ENCODE results near the gene MVD. TPM values are rescaled to one million over a fixed set of nuclear protein-coding genes. Genes with fewer than 3 reads are reported as not detected.

The MVD gene
- total RNA-seq, 1 experiment from 2014 or later: 38.3 TPM

- BruUV-seq (replicated peaks): no TSS peak
- H3K9ac ChIP-seq (ENCODE audit: low read length): no peak overlapping the region
- intact Hi-C loops (cut with micrococcal nuclease): no loop called here
Measured at GRCh38 chr16:88605186-88606147, 57.4 kb downstream of the MVD start.

GRCh38 chr16:88602091-88602490, 60.8 kb downstream of the MVD start:
- Histone ChIP-seq H3F3A (ENCODE audit: low read length, unreplicated experiment) (no peaks in the 10 kb centered on the region), H3K4me2 (ENCODE audit: low read length) (no peak overlapping the region), H3K4me3 (ENCODE audit: low read length) (no peak overlapping the region), H4K20me1 (ENCODE audit: low read length) (no peaks in the 10 kb centered on the region), H3K79me2 (ENCODE audit: low read length) (no peaks in the 10 kb centered on the region), H3K36me3 (ENCODE audit: low read depth, low read length) (peaks cover 8% of the 10 kb centered on the region; the same call in 1 of the 2 replicates), H3K4me1 (ENCODE audit: insufficient read depth, low read length) (no peaks in the 10 kb centered on the region), H3K9me3 (ENCODE audit: low read length) (no peaks in the 10 kb centered on the region), H3K9ac (ENCODE audit: low read length) (no peak overlapping the region), H3K9me2 (replicated peaks; ENCODE audit: low read length) (no peaks in the 10 kb centered on the region), H3K27ac (ENCODE audit: low read length) (no peak overlapping the region), H3K27me3 (ENCODE audit: low read length) (no peaks in the 10 kb centered on the region), H2AFZ (ENCODE audit: low read length) (no peak overlapping the region)
- no TSS peak for BruUV-seq (replicated peaks)
- ATAC-seq: no peak
- ChIA-PET POLR2A (ENCODE audit: unreplicated experiment) (interaction anchor here (0.5 kb wide), 1 partner anchor 81 kb away, joined by 7 read pairs; no protein-coding TSS in a partner anchor), CTCF (no interaction called here)
- TF ChIP-seq EZH2 (IDR thresholded peaks at IDR 0.05; ENCODE audit: low read length, unreplicated experiment): no peak
- TF ChIP-seq EZH2phosphoT487 (IDR thresholded peaks at IDR 0.05; ENCODE audit: borderline replicate concordance, low read length): no peak
- TF ChIP-seq CTCF (conservative IDR thresholded peaks at IDR 0.05; ENCODE audit: low read depth, low read length): no peak
- intact Hi-C loops (cut with micrococcal nuclease): no loop called here
- no peak for DNase-seq

More at GRCh38 chr16:88605186-88606147, 57.4 kb downstream of the MVD start:
- ATAC-seq (no peak), DNase-seq (no peak)
- Histone ChIP-seq H2AFZ (ENCODE audit: low read length) (no peak overlapping the region), H3K4me2 (ENCODE audit: low read length) (no peak overlapping the region), H4K20me1 (ENCODE audit: low read length) (no peaks in the 10 kb centered on the region), H3F3A (ENCODE audit: low read length, unreplicated experiment) (no peaks in the 10 kb centered on the region), H3K4me1 (ENCODE audit: insufficient read depth, low read length) (no peaks in the 10 kb centered on the region), H3K27me3 (ENCODE audit: low read length) (no peaks in the 10 kb centered on the region), H3K9me3 (ENCODE audit: low read length) (no peaks in the 10 kb centered on the region), H3K27ac (ENCODE audit: low read length) (no peak overlapping the region), H3K9me2 (replicated peaks; ENCODE audit: low read length) (no peaks in the 10 kb centered on the region), H3K79me2 (ENCODE audit: low read length) (no peaks in the 10 kb centered on the region), H3K36me3 (ENCODE audit: low read depth, low read length) (peaks cover 4% of the 10 kb centered on the region; the same call in 1 of the 2 replicates), H3K4me3 (ENCODE audit: low read length) (no peak overlapping the region)
- TF ChIP-seq CTCF (conservative IDR thresholded peaks at IDR 0.05; ENCODE audit: low read depth, low read length) (no peak), EZH2phosphoT487 (IDR thresholded peaks at IDR 0.05; ENCODE audit: borderline replicate concordance, low read length) (no peak), EZH2 (IDR thresholded peaks at IDR 0.05; ENCODE audit: low read length, unreplicated experiment) (no peak)
- CTCF ChIA-PET: no interaction called here
- POLR2A ChIA-PET (ENCODE audit: unreplicated experiment): no interaction called here

Other genes starting within 250 kb of the MVD start
- gene ZFPM1, start 209.8 kb downstream of the MVD start, total RNA-seq (2014; rRNA removed): 4.1 and 4.6 TPM in 2 replicates
- gene ZC3H18, start 92.7 kb downstream of the MVD start, total RNA-seq (2014; rRNA removed): 11.8 and 24.5 TPM in 2 replicates
- not detected in 2 replicates for gene IL17C, start 24.5 kb downstream of the MVD start, total RNA-seq (2014; rRNA removed)
- gene CYBA, start 12.0 kb downstream of the MVD start, total RNA-seq (2014; rRNA removed): not detected in 2 replicates
- gene SNAI3, start 23.4 kb upstream of the MVD start, total RNA-seq (2014; rRNA removed): 0.22 and 0.46 TPM in 2 replicates
- gene RNF166, start 43.3 kb upstream of the MVD start, total RNA-seq (2014; rRNA removed): 25.2 and 28.8 TPM in 2 replicates
- gene CTU2, start 43.4 kb upstream of the MVD start, total RNA-seq (2014; rRNA removed): 30.3 and 39.4 TPM in 2 replicates
- gene PIEZO1, start 122.1 kb upstream of the MVD start, total RNA-seq (2014; rRNA removed): 180 and 251 TPM in 2 replicates
- gene CDT1, start 140.7 kb upstream of the MVD start, total RNA-seq (2014; rRNA removed): 43.0 and 76.6 TPM in 2 replicates
- gene APRT, start 148.8 kb upstream of the MVD start, total RNA-seq (2014; rRNA removed): 346 and 350 TPM in 2 replicates
- gene GALNS, start 193.9 kb upstream of the MVD start, total RNA-seq (2014; rRNA removed): 18.3 and 25.5 TPM in 2 replicates
- 42.0 and 77.5 TPM in 2 replicates for gene TRAPPC2L, start 194.0 kb upstream of the MVD start, total RNA-seq (2014; rRNA removed)
- not detected in 2 replicates for gene PABPN1L, start 203.6 kb upstream of the MVD start, total RNA-seq (2014; rRNA removed)